Measurements from ENCODE around the gene MDM2. TPM values are rescaled to one million over a fixed set of nuclear protein-coding genes. Genes with fewer than 3 reads are reported as not detected.
"Not testable (repeated sequence)": the region's sequence is repeated elsewhere in the genome, so short reads cannot be mapped to it uniquely, and the experiment has no call there.

Gene MDM2
- total RNA-seq, 1 donor from 2014 or later = 85.1 TPM

GRCh38 chr12:68837215-68837614 lies 29.2 kb downstream of the MDM2 start:
- Histone ChIP-seq H3K36me3 (ENCODE audit: control insufficient read depth in 3 of 3, insufficient read depth in 3 of 3, low read length in 3 of 3) (peaks cover 25 to 57% (median 51%) of the 10 kb centered on the region in 3 donors), H3K27me3 (ENCODE audit: control insufficient read depth in 3 of 3, insufficient read depth in 3 of 3, low read length in 3 of 3) (no peaks in the 10 kb centered on the region), H3K9ac (ENCODE audit: low read depth in 1 of 3, low read length in 3 of 3) (no peak overlapping the region), H3K27ac (ENCODE audit: low read depth, low read length) (no peak overlapping the region), H3K9me3 (ENCODE audit: control insufficient read depth in 3 of 3, low read length in 3 of 3) (no peaks in the 10 kb centered on the region), H3K4me1 (ENCODE audit: control insufficient read depth in 3 of 3, insufficient read depth in 3 of 3, low read length in 3 of 3) (no peaks in the 10 kb centered on the region), H3K4me3 (ENCODE audit: low read length in 3 of 3) (no peak overlapping the region)

- Histone ChIP-seq H3K36me3 (ENCODE audit: control insufficient read depth in 3 of 3, insufficient read depth in 3 of 3, low read length in 3 of 3) (peaks cover 25 to 55% (median 51%) of the 10 kb centered on the region in 3 donors), H3K9ac (ENCODE audit: low read depth in 1 of 3, low read length in 3 of 3) (no peak overlapping the region), H3K4me1 (ENCODE audit: control insufficient read depth in 3 of 3, insufficient read depth in 3 of 3, low read length in 3 of 3) (no peaks in the 10 kb centered on the region), H3K27ac (ENCODE audit: low read depth, low read length) (no peak overlapping the region), H3K4me3 (ENCODE audit: low read length in 3 of 3) (no peak overlapping the region), H3K27me3 (ENCODE audit: control insufficient read depth in 3 of 3, insufficient read depth in 3 of 3, low read length in 3 of 3) (no peaks in the 10 kb centered on the region), H3K9me3 (ENCODE audit: control insufficient read depth in 3 of 3, low read length in 3 of 3) (no peaks in the 10 kb centered on the region)
Measured at GRCh38 chr12:68838046-68838886, 30.3 kb downstream of the MDM2 start.

GRCh38 chr12:68839183-68840147 lies 31.5 kb downstream of the MDM2 start:
- H3K36me3 ChIP-seq (ENCODE audit: control insufficient read depth in 3 of 3, insufficient read depth in 3 of 3, low read length in 3 of 3) = peaks cover 18 to 49% (median 48%) of the 10 kb centered on the region in 3 donors

GRCh38 chr12:68841175-68841574 lies 33.2 kb downstream of the MDM2 start:
- not testable (repeated sequence) for H3K4me3 ChIP-seq (ENCODE audit: low read length in 3 of 3); H3K9me3 ChIP-seq (ENCODE audit: control insufficient read depth in 3 of 3, low read length in 3 of 3); H3K9ac ChIP-seq (ENCODE audit: low read depth in 1 of 3, low read length in 3 of 3); H3K4me1 ChIP-seq (ENCODE audit: control insufficient read depth in 3 of 3, insufficient read depth in 3 of 3, low read length in 3 of 3); H3K27ac ChIP-seq (ENCODE audit: low read depth, low read length); H3K27me3 ChIP-seq (ENCODE audit: control insufficient read depth in 3 of 3, insufficient read depth in 3 of 3, low read length in 3 of 3)
- peaks cover 17 to 44% (median 39%) of the 10 kb centered on the region in 3 donors for H3K36me3 ChIP-seq (ENCODE audit: control insufficient read depth in 3 of 3, insufficient read depth in 3 of 3, low read length in 3 of 3)

More at GRCh38 chr12:68839183-68840147, 31.5 kb downstream of the MDM2 start:
- Histone ChIP-seq H3K27me3 (ENCODE audit: control insufficient read depth in 3 of 3, insufficient read depth in 3 of 3, low read length in 3 of 3) (no peaks in the 10 kb centered on the region), H3K9ac (ENCODE audit: low read depth in 1 of 3, low read length in 3 of 3) (no peak overlapping the region), H3K9me3 (ENCODE audit: control insufficient read depth in 3 of 3, low read length in 3 of 3) (no peaks in the 10 kb centered on the region), H3K4me3 (ENCODE audit: low read length in 3 of 3) (no peak overlapping the region), H3K27ac (ENCODE audit: low read depth, low read length) (no peak overlapping the region), H3K4me1 (ENCODE audit: control insufficient read depth in 3 of 3, insufficient read depth in 3 of 3, low read length in 3 of 3) (no peaks in the 10 kb centered on the region)

- H3K4me1 ChIP-seq (ENCODE audit: control insufficient read depth in 3 of 3, insufficient read depth in 3 of 3, low read length in 3 of 3) = no peaks in the 10 kb centered on the region
- H3K9me3 ChIP-seq (ENCODE audit: control insufficient read depth in 3 of 3, low read length in 3 of 3) = no peaks in the 10 kb centered on the region
- H3K9ac ChIP-seq (ENCODE audit: low read depth in 1 of 3, low read length in 3 of 3) = no peak overlapping the region
- no peak overlapping the region for H3K27ac ChIP-seq (ENCODE audit: low read depth, low read length)
- H3K27me3 ChIP-seq (ENCODE audit: control insufficient read depth in 3 of 3, insufficient read depth in 3 of 3, low read length in 3 of 3) = no peaks in the 10 kb centered on the region
- peaks cover 17 to 40% (median 36%) of the 10 kb centered on the region in 3 donors for H3K36me3 ChIP-seq (ENCODE audit: control insufficient read depth in 3 of 3, insufficient read depth in 3 of 3, low read length in 3 of 3)
- H3K4me3 ChIP-seq (ENCODE audit: low read length in 3 of 3) = no peak overlapping the region
Measured at GRCh38 chr12:68841717-68842116, 33.7 kb downstream of the MDM2 start.

- peaks cover 16 to 38% (median 33%) of the 10 kb centered on the region in 3 donors for H3K36me3 ChIP-seq (ENCODE audit: control insufficient read depth in 3 of 3, insufficient read depth in 3 of 3, low read length in 3 of 3)
- H3K4me3 ChIP-seq (ENCODE audit: low read length in 3 of 3) = no peak overlapping the region
- no peak overlapping the region for H3K9ac ChIP-seq (ENCODE audit: low read depth in 1 of 3, low read length in 3 of 3)
- H3K27me3 ChIP-seq (ENCODE audit: control insufficient read depth in 3 of 3, insufficient read depth in 3 of 3, low read length in 3 of 3) = no peaks in the 10 kb centered on the region
- H3K4me1 ChIP-seq (ENCODE audit: control insufficient read depth in 3 of 3, insufficient read depth in 3 of 3, low read length in 3 of 3) = no peaks in the 10 kb centered on the region
- no peak overlapping the region for H3K27ac ChIP-seq (ENCODE audit: low read depth, low read length)
- no peaks in the 10 kb centered on the region for H3K9me3 ChIP-seq (ENCODE audit: control insufficient read depth in 3 of 3, low read length in 3 of 3)
Measured at GRCh38 chr12:68842123-68842522, 34.1 kb downstream of the MDM2 start.

- Histone ChIP-seq H3K27me3 (ENCODE audit: control insufficient read depth in 3 of 3, insufficient read depth in 3 of 3, low read length in 3 of 3) (no peaks in the 10 kb centered on the region), H3K9me3 (ENCODE audit: control insufficient read depth in 3 of 3, low read length in 3 of 3) (no peaks in the 10 kb centered on the region), H3K27ac (ENCODE audit: low read depth, low read length) (no peak overlapping the region), H3K4me3 (ENCODE audit: low read length in 3 of 3) (no peak overlapping the region), H3K4me1 (ENCODE audit: control insufficient read depth in 3 of 3, insufficient read depth in 3 of 3, low read length in 3 of 3) (no peaks in the 10 kb centered on the region), H3K9ac (ENCODE audit: low read depth in 1 of 3, low read length in 3 of 3) (no peak overlapping the region), H3K36me3 (ENCODE audit: control insufficient read depth in 3 of 3, insufficient read depth in 3 of 3, low read length in 3 of 3) (peaks cover 11 to 34% (median 28%) of the 10 kb centered on the region in 3 donors)
Measured at GRCh38 chr12:68842784-68843567, 35.0 kb downstream of the MDM2 start.

- peaks cover 11 to 22% (median 17%) of the 10 kb centered on the region in 3 donors for H3K36me3 ChIP-seq (ENCODE audit: control insufficient read depth in 3 of 3, insufficient read depth in 3 of 3, low read length in 3 of 3)
- H3K4me1 ChIP-seq (ENCODE audit: control insufficient read depth in 3 of 3, insufficient read depth in 3 of 3, low read length in 3 of 3) = no peaks in the 10 kb centered on the region
- H3K9me3 ChIP-seq (ENCODE audit: control insufficient read depth in 3 of 3, low read length in 3 of 3) = no peaks in the 10 kb centered on the region
- no peak overlapping the region for H3K9ac ChIP-seq (ENCODE audit: low read depth in 1 of 3, low read length in 3 of 3)
- no peaks in the 10 kb centered on the region for H3K27me3 ChIP-seq (ENCODE audit: control insufficient read depth in 3 of 3, insufficient read depth in 3 of 3, low read length in 3 of 3)
- H3K27ac ChIP-seq (ENCODE audit: low read depth, low read length) = no peak overlapping the region
- H3K4me3 ChIP-seq (ENCODE audit: low read length in 3 of 3) = no peak overlapping the region
Measured at GRCh38 chr12:68844318-68844745, 36.4 kb downstream of the MDM2 start.

- H3K36me3 ChIP-seq (ENCODE audit: control insufficient read depth in 3 of 3, insufficient read depth in 3 of 3, low read length in 3 of 3) = peaks cover 7 to 19% (median 12%) of the 10 kb centered on the region in 3 donors
- no peak overlapping the region for H3K4me3 ChIP-seq (ENCODE audit: low read length in 3 of 3)
- H3K27me3 ChIP-seq (ENCODE audit: control insufficient read depth in 3 of 3, insufficient read depth in 3 of 3, low read length in 3 of 3) = no peaks in the 10 kb centered on the region
- no peaks in the 10 kb centered on the region for H3K4me1 ChIP-seq (ENCODE audit: control insufficient read depth in 3 of 3, insufficient read depth in 3 of 3, low read length in 3 of 3)
- H3K9ac ChIP-seq (ENCODE audit: low read depth in 1 of 3, low read length in 3 of 3) = no peak overlapping the region
- H3K27ac ChIP-seq (ENCODE audit: low read depth, low read length) = no peak overlapping the region
- H3K9me3 ChIP-seq (ENCODE audit: control insufficient read depth in 3 of 3, low read length in 3 of 3) = no peaks in the 10 kb centered on the region
Measured at GRCh38 chr12:68844788-68845695, 37.1 kb downstream of the MDM2 start.

All from skeletal muscle tissue (tissue), 4 donors.